GM20431 (cell line): ENCODE data around the gene CENPV.
"Not testable (repeated sequence)": the region's sequence is repeated elsewhere in the genome, so short reads cannot be mapped to it uniquely, and the experiment has no call there.

Experiments
- in situ Hi-C: fragments of 300-500 bp; cut with MseI, MboI; formaldehyde crosslinking; loops from one replicate; pipeline ENCODE4 v1.15.0; 2020; ENCODE audit warnings: low sequenced_read_pairs; ENCODE audit not compliant: unreplicated experiment

Gene CENPV

GRCh38 chr17:16353317-16354174 is at the start of gene CENPV:
TSS of gene CENPV (minus strand) at chr17:16353469. CDS start at chr17:16353436, 33 bp downstream.
- in situ Hi-C loops = no loop called here

- in situ Hi-C loops = no loop called here
Observed at GRCh38 chr17:16398270-16399267, 45.3 kb upstream of the CENPV start.

- in situ Hi-C loops = not testable (repeated sequence)
Observed at GRCh38 chr17:16396693-16397092, 43.4 kb upstream of the CENPV start.

- in situ Hi-C loops = not testable (repeated sequence)
Observed at GRCh38 chr17:16395887-16396286, 42.6 kb upstream of the CENPV start.

GRCh38 chr17:16392491-16392890 is 39.2 kb upstream of the CENPV start:
- in situ Hi-C loops = not testable (repeated sequence)

GRCh38 chr17:16391451-16391850 is 38.2 kb upstream of the CENPV start:
- in situ Hi-C loops = no loop called here

- in situ Hi-C loops = not testable (repeated sequence)
Observed at GRCh38 chr17:16386126-16386507, 32.8 kb upstream of the CENPV start.

GRCh38 chr17:16384557-16384956 is 31.3 kb upstream of the CENPV start:
- in situ Hi-C loops = no loop called here

GRCh38 chr17:16383772-16384287 is 30.6 kb upstream of the CENPV start:
- in situ Hi-C loops = no loop called here

GRCh38 chr17:16383216-16383615 is 29.9 kb upstream of the CENPV start:
- in situ Hi-C loops = no loop called here

GRCh38 chr17:16381496-16381820 is 28.2 kb upstream of the CENPV start:
- in situ Hi-C loops = no loop called here

GRCh38 chr17:16380640-16381495 is 27.6 kb upstream of the CENPV start, which contains the start of gene UBB:
TSS of gene UBB (plus strand) at chr17:16381091. CDS start at chr17:16381908, 817 bp downstream.
- in situ Hi-C loops = no loop called here

GRCh38 chr17:16379654-16380053 is 26.4 kb upstream of the CENPV start:
- in situ Hi-C loops = no loop called here

- in situ Hi-C loops = no loop called here
Observed at GRCh38 chr17:16378636-16379282, 25.5 kb upstream of the CENPV start.

- in situ Hi-C loops = no loop called here
Observed at GRCh38 chr17:16377941-16378341, 24.7 kb upstream of the CENPV start.

- in situ Hi-C loops = no loop called here
Observed at GRCh38 chr17:16374146-16374938, 21.1 kb upstream of the CENPV start.

GRCh38 chr17:16371742-16372141 is 18.5 kb upstream of the CENPV start:
- in situ Hi-C loops = no loop called here

GRCh38 chr17:16364625-16365024 is 11.4 kb upstream of the CENPV start:
- in situ Hi-C loops = loop anchor here (10.0 kb wide), 2 partner anchors 50 to 160 kb away; partner anchors contain the start of gene TRPV2
